Measurements from ENCODE around the gene OR4C3.

- TF ChIP-seq EP300 (conservative IDR thresholded peaks at IDR 0.05; ENCODE audit: poor library complexity, severe bottlenecking): no peak
- no peak for TF ChIP-seq CTCF (IDR thresholded peaks at IDR 0.05; ENCODE audit: poor library complexity, severe bottlenecking)
- TF ChIP-seq EZH2 (IDR thresholded peaks at IDR 0.05; ENCODE audit: borderline replicate concordance, insufficient read depth, low read length, poor library complexity, severe bottlenecking): no peak
- no peak for TF ChIP-seq REST (IDR thresholded peaks at IDR 0.05; ENCODE audit: borderline replicate concordance)
- TF ChIP-seq TAF1 (IDR thresholded peaks at IDR 0.05; ENCODE audit: low read depth): no peak
Measured at GRCh38 chr11:48354013-48354412, 29.3 kb downstream of the OR4C3 start.

Data from neural cell (in vitro differentiated cells).